Measurements from ENCODE around the gene MLC1. TPM values are rescaled to one million over a fixed set of nuclear protein-coding genes. Genes with fewer than 3 reads are reported as not detected.

MLC1 gene
- total and polyA plus RNA-seq, 7 donors, result under 0.01 TPM; not detected in 6

DNA sequence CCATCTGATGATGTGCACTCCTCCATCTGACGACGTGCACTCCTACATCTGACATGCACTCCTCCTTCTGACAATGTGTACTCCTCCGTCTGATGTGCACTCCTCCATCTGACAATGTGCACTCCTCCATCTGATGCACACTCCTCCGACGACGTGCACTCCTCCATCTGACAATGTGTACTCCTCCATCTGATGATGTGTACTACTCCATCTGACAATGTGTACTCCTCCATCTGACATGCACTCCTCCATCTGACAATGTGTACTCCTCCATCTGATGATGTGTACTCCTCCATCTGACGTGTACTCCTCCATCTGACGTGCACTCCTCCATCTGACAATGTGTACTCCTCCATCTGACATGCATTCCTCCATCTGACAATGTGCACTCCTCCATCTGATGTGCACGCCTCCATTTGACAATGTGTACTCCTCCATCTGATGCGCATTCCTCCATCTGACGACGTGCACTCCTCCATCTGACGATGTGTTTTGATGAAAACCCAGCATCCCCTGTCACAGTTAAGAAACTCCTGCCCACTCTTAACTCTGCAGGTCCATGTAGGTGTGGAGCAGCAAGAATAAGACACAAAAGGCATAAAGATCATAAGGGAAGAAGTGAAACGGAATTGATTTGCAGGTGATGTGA, 62.9 kb downstream of the MLC1 start:
- no peak for ATAC-seq
- no peaks in the 10 kb centered on the region for H3K4me1 ChIP-seq
- H3K9me3 ChIP-seq, result no peaks in the 10 kb centered on the region
- intact Hi-C loops (cut with DNase I), result no loop called here
- DNase-seq, result no peak
- H3K27me3 ChIP-seq (ENCODE audit: insufficient read depth in 3 of 3, low read length in 2 of 3), result peaks cover 0 to 34% (median 0%) of the 10 kb centered on the region in 3 donors
- H3K27ac ChIP-seq, result no peak overlapping the region
- H3K4me3 ChIP-seq, result no peak overlapping the region
- no peaks in the 10 kb centered on the region for H3K36me3 ChIP-seq (ENCODE audit: insufficient read depth in 1 of 2, low read depth in 1 of 2)
- TF ChIP-seq, protein P1, sequence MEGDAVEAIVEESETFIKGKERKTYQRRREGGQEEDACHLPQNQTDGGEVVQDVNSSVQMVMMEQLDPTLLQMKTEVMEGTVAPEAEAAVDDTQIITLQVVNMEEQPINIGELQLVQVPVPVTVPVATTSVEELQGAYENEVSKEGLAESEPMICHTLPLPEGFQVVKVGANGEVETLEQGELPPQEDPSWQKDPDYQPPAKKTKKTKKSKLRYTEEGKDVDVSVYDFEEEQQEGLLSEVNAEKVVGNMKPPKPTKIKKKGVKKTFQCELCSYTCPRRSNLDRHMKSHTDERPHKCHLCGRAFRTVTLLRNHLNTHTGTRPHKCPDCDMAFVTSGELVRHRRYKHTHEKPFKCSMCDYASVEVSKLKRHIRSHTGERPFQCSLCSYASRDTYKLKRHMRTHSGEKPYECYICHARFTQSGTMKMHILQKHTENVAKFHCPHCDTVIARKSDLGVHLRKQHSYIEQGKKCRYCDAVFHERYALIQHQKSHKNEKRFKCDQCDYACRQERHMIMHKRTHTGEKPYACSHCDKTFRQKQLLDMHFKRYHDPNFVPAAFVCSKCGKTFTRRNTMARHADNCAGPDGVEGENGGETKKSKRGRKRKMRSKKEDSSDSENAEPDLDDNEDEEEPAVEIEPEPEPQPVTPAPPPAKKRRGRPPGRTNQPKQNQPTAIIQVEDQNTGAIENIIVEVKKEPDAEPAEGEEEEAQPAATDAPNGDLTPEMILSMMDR (IDR thresholded peaks at IDR 0.05), result no peak
- WGBS, 3 donors, result 82 to 88% (median 85%) methylated on average over 14 of the region's 14 CpGs

DNA sequence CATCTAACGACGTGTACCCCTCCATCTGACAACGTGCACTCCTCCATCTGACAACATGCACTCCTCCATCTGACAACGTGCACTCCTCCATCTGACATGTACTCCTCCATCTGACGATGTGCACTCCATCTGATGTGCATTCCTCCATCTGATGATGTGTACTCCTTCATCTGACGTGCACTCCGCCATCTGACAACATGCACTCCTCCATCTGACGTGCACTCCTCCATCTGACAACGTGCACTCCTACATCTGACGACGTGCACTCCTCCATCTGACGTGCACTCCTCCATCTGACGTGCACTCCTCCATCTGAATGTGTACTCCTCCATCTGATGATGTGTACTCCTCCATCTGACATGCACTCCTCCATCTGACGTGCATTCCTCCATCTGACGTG, 64.6 kb downstream of the MLC1 start:
- Histone ChIP-seq H3K36me3 (ENCODE audit: insufficient read depth in 1 of 2, low read depth in 1 of 2) (no peaks in the 10 kb centered on the region), H3K27me3 (ENCODE audit: insufficient read depth in 3 of 3, low read length in 2 of 3) (peaks cover 0 to 41% (median 5%) of the 10 kb centered on the region in 3 donors), H3K4me3 (no peak overlapping the region), H3K9me3 (no peaks in the 10 kb centered on the region), H3K4me1 (no peaks in the 10 kb centered on the region), H3K27ac (no peak overlapping the region)
- no peak for ATAC-seq
- WGBS, 3 donors, result 90 to 93% (median 90%) methylated on average over 15 of the region's 15 CpGs
- intact Hi-C loops (cut with DNase I), result no loop called here
- DNase-seq, result no peak
- TF ChIP-seq, protein P1 (IDR thresholded peaks at IDR 0.05), result no peak

DNA sequence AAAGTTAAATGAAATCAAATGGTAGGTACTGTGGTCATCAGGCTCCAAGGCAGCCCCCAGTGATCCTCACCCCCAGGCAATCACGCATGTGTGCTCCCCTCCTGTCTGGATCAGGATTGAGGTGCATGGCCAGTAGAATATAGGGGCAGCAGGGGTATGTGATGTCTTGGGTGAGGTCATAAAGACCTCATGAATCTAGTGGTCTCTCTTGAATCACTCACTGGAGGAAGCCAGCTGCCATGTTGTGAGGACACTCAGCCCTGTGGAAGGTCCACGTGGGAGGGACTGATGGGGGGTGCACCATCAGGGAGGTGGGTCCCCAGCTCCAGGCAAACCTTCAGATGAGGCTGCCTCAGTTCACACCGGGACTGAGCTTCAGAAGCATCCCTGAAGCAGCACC, 65.9 kb downstream of the MLC1 start:
- H3K27ac ChIP-seq, result no peak overlapping the region

DNA sequence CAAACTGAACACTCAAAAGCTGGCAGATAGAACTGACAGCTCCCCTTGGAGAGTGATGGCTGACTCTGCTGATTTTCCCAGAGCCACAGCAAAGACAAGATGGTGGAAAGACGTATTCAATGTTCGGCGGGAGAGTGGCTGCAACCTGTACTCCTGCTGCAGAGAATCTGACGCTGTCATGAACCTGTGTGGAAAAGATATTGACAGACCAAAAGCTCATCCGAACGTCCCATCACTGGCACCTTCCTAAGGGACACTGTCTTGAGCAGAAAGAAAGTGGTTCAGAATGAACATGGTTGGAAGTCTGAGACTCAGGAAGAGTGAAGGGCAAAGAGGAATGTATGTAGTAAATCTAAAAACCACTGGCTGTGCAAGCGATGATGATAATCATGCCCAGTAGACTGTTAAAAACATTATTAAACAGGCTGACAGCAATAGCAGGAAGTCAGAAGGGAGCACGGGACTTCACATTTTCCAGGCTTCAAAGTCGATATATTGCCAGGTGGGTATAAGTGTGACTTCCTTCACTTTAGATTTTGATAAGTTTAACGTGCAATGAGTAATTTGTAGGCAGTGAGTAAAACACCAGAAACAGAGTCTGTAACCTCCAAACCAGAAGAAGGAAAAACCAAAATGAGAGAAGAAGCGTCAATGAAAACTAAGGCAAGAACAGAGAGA, 66.5 kb downstream of the MLC1 start:
- no peaks in the 10 kb centered on the region for H3K4me1 ChIP-seq
- 62 to 66% (median 64%) methylated on average over 11 of the region's 11 CpGs for WGBS, 3 donors
- intact Hi-C loops (cut with DNase I), result no loop called here
- ATAC-seq (no peak), DNase-seq (no peak)
- H3K9me3 ChIP-seq, result no peaks in the 10 kb centered on the region
- no peaks in the 10 kb centered on the region for H3K36me3 ChIP-seq (ENCODE audit: insufficient read depth in 1 of 2, low read depth in 1 of 2)
- TF ChIP-seq, protein P1 (IDR thresholded peaks at IDR 0.05), result no peak
- no peak overlapping the region for H3K27ac ChIP-seq
- H3K4me3 ChIP-seq, result no peak overlapping the region
- peaks cover 0 to 41% (median 18%) of the 10 kb centered on the region in 3 donors for H3K27me3 ChIP-seq (ENCODE audit: insufficient read depth in 3 of 3, low read length in 2 of 3)

More for the DNA sequence above, 65.9 kb downstream of the MLC1 start:
- no peak overlapping the region for H3K4me3 ChIP-seq
- 50 to 64% (median 62%) methylated on average over 3 of the region's 3 CpGs for WGBS, 3 donors
- ATAC-seq (no peak), DNase-seq (no peak)
- H3K9me3 ChIP-seq, result no peaks in the 10 kb centered on the region
- TF ChIP-seq, protein P1 (IDR thresholded peaks at IDR 0.05), result no peak
- H3K27me3 ChIP-seq (ENCODE audit: insufficient read depth in 3 of 3, low read length in 2 of 3), result peaks cover 0 to 41% (median 13%) of the 10 kb centered on the region in 3 donors
- no peaks in the 10 kb centered on the region for H3K36me3 ChIP-seq (ENCODE audit: insufficient read depth in 1 of 2, low read depth in 1 of 2)
- intact Hi-C loops (cut with DNase I), result no loop called here
- no peaks in the 10 kb centered on the region for H3K4me1 ChIP-seq

All from psoas muscle (tissue), 8 donors.